ENCODE measurements around the gene GALNTL6.

Gene GALNTL6

DNA sequence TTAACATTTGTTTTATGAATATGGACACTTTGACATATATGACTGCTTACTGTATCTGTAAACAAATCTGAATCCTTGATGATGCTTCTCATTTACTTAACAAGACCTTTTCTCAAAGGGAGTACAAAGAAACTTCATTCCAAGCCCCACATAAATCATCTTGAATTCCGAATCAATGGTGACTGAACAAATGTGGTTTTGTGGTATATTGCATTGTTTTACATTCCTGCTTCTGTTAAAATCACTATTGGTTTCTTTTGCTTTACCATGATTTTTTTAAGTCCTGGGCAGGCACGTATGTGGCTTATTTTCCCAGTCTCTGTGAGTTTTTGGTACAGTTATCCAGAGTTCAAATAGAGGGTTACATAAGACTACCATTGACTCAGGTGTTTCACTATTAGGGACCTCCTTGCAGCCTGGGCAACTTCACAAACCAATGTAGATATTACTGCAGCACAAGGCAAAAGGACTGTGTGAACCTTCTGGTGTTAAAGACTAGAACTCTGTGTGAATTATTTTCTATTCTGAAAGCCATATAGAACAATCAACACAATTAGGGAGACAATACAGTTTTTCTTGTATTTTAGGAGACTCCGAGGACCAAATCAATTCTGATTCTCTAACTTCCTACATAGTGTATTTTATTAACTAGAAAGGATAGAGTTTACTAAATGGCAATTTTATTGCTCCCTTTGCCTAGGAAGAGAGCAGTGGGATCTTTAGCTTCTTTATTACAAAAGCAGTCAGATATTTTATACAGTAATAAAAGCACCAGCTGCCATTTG is 196.4 kb downstream of the GALNTL6 start:
- H3K4me3 ChIP-seq (replicated peaks; ENCODE audit: insufficient read depth, low read length): no peak overlapping the region
- H3K27me3 ChIP-seq (ENCODE audit: insufficient read depth, poor library complexity, severe bottlenecking): no peaks in the 10 kb centered on the region
- no peak for DNase-seq (ENCODE audit: low read depth in 1 of 2, low spot score in 1 of 2)
- TF ChIP-seq, protein P1, sequence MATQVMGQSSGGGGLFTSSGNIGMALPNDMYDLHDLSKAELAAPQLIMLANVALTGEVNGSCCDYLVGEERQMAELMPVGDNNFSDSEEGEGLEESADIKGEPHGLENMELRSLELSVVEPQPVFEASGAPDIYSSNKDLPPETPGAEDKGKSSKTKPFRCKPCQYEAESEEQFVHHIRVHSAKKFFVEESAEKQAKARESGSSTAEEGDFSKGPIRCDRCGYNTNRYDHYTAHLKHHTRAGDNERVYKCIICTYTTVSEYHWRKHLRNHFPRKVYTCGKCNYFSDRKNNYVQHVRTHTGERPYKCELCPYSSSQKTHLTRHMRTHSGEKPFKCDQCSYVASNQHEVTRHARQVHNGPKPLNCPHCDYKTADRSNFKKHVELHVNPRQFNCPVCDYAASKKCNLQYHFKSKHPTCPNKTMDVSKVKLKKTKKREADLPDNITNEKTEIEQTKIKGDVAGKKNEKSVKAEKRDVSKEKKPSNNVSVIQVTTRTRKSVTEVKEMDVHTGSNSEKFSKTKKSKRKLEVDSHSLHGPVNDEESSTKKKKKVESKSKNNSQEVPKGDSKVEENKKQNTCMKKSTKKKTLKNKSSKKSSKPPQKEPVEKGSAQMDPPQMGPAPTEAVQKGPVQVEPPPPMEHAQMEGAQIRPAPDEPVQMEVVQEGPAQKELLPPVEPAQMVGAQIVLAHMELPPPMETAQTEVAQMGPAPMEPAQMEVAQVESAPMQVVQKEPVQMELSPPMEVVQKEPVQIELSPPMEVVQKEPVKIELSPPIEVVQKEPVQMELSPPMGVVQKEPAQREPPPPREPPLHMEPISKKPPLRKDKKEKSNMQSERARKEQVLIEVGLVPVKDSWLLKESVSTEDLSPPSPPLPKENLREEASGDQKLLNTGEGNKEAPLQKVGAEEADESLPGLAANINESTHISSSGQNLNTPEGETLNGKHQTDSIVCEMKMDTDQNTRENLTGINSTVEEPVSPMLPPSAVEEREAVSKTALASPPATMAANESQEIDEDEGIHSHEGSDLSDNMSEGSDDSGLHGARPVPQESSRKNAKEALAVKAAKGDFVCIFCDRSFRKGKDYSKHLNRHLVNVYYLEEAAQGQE (IDR thresholded peaks at IDR 0.05; ENCODE audit: insufficient replicate concordance, low read depth): no peak
- TF ChIP-seq SPI1 (IDR thresholded peaks at IDR 0.05; ENCODE audit: borderline replicate concordance, low read depth) (no peak), GABPA (IDR thresholded peaks at IDR 0.05; ENCODE audit: low read depth) (no peak), POLR2AphosphoS5 (IDR thresholded peaks at IDR 0.05; ENCODE audit: low read depth) (no peak)
- TF ChIP-seq, protein P2, sequence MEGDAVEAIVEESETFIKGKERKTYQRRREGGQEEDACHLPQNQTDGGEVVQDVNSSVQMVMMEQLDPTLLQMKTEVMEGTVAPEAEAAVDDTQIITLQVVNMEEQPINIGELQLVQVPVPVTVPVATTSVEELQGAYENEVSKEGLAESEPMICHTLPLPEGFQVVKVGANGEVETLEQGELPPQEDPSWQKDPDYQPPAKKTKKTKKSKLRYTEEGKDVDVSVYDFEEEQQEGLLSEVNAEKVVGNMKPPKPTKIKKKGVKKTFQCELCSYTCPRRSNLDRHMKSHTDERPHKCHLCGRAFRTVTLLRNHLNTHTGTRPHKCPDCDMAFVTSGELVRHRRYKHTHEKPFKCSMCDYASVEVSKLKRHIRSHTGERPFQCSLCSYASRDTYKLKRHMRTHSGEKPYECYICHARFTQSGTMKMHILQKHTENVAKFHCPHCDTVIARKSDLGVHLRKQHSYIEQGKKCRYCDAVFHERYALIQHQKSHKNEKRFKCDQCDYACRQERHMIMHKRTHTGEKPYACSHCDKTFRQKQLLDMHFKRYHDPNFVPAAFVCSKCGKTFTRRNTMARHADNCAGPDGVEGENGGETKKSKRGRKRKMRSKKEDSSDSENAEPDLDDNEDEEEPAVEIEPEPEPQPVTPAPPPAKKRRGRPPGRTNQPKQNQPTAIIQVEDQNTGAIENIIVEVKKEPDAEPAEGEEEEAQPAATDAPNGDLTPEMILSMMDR (IDR thresholded peaks at IDR 0.05; ENCODE audit: insufficient read depth, low read length): no peak
- no peak overlapping the region for H3K27ac ChIP-seq (replicated peaks)

DNA sequence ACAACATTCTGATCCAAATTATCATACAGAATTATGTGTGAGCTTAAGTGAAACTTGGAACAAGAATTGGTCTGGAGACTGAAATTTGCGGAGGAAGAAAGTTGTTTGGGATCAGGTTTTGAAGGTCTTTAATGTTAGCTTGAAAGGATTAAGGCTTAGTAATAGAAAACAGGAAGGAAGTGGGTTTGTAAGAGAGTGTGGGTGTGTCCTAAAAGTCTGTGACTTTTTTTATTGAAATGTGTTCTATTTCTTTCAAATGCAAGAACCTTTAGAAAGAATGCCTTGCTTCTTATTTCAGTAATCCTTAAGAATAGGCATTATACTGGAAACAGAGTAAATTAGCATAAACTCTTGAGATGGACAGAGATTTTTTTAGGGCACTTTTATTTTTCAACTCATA is 198.0 kb downstream of the GALNTL6 start:
- TF ChIP-seq GABPA (IDR thresholded peaks at IDR 0.05; ENCODE audit: low read depth): no peak
- TF ChIP-seq SPI1 (IDR thresholded peaks at IDR 0.05; ENCODE audit: borderline replicate concordance, low read depth): peak; percentile 33; the same call in 1 of the 2 replicates
- no peak overlapping the region for H3K27ac ChIP-seq (replicated peaks)
- no peak overlapping the region for H3K4me3 ChIP-seq (replicated peaks; ENCODE audit: insufficient read depth, low read length)
- no peaks in the 10 kb centered on the region for H3K27me3 ChIP-seq (ENCODE audit: insufficient read depth, poor library complexity, severe bottlenecking)
- DNase-seq (ENCODE audit: low read depth in 1 of 2, low spot score in 1 of 2): no peak

DNA sequence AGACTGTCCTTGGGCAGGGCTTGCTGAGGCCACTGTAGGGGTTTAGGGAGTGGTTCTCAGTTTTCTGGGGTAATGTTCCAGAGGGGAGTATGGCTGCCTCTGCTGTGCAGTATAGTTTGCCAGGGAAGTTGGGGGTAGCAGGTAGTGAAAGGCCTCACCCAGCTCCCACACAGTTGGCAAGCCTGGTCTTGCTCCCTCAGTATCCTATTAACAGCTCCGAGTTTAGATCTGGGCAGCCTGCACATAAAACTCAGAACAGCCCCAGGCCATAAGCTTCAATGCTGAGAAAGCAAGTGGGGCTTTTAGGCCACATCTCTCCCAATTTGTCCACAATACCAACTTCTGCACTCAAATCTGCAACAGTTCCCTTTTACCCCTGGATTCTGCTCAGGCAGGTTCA is 205.2 kb downstream of the GALNTL6 start:
- Histone ChIP-seq H3K27ac (replicated peaks) (no peak overlapping the region), H3K4me3 (replicated peaks; ENCODE audit: insufficient read depth, low read length) (no peak overlapping the region), H3K27me3 (ENCODE audit: insufficient read depth, poor library complexity, severe bottlenecking) (no peaks in the 10 kb centered on the region)
- no peak for DNase-seq (ENCODE audit: low read depth in 1 of 2, low spot score in 1 of 2)
- TF ChIP-seq SPI1 (IDR thresholded peaks at IDR 0.05; ENCODE audit: borderline replicate concordance, low read depth) (no peak), GABPA (IDR thresholded peaks at IDR 0.05; ENCODE audit: low read depth) (no peak)
- TF ChIP-seq, protein P2 (IDR thresholded peaks at IDR 0.05; ENCODE audit: insufficient read depth, low read length): no peak

DNA sequence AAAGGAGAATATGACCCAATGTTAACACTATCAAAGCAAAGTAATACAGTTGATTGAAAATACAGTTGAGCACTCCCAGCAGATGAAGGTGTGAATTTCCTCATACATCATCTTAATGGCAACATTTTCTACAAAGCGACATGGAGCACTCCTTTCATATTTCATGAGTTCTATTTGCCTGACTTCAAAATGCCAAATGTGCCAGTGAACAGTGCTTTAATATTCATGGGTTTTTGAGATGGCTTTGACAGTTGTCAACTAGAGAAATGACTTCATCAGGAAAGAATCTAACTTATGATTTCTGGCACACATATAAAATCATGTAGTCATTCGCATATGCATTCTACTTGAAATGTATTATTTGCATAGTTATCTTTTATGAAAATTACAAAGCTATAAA is 222.4 kb downstream of the GALNTL6 start:
- H3K4me3 ChIP-seq (replicated peaks; ENCODE audit: insufficient read depth, low read length): no peak overlapping the region
- no peak for TF ChIP-seq GABPA (IDR thresholded peaks at IDR 0.05; ENCODE audit: low read depth)
- TF ChIP-seq POLR2AphosphoS5 (IDR thresholded peaks at IDR 0.05; ENCODE audit: low read depth): no peak
- TF ChIP-seq SPI1 (IDR thresholded peaks at IDR 0.05; ENCODE audit: borderline replicate concordance, low read depth): no peak
- TF ChIP-seq, protein P1 (IDR thresholded peaks at IDR 0.05; ENCODE audit: insufficient replicate concordance, low read depth): no peak
- TF ChIP-seq, protein P2 (IDR thresholded peaks at IDR 0.05; ENCODE audit: insufficient read depth, low read length): no peak

More for the DNA sequence above, 222.4 kb downstream of the GALNTL6 start:
- Histone ChIP-seq H3K27ac (replicated peaks) (no peak overlapping the region), H3K27me3 (ENCODE audit: insufficient read depth, poor library complexity, severe bottlenecking) (no peaks in the 10 kb centered on the region)
- DNase-seq (ENCODE audit: low read depth in 1 of 2, low spot score in 1 of 2): no peak

Measured in HL-60 (cell line).